ENCODE measurements around the gene GRIN2A. TPM values are rescaled to one million over a fixed set of nuclear protein-coding genes. Genes with fewer than 3 reads are reported as not detected.

Gene GRIN2A
- total and polyA plus RNA-seq, 2 donors (not counting 3 experiments of a cell fraction or from before 2014, with no cell fraction given) = not detected

DNA sequence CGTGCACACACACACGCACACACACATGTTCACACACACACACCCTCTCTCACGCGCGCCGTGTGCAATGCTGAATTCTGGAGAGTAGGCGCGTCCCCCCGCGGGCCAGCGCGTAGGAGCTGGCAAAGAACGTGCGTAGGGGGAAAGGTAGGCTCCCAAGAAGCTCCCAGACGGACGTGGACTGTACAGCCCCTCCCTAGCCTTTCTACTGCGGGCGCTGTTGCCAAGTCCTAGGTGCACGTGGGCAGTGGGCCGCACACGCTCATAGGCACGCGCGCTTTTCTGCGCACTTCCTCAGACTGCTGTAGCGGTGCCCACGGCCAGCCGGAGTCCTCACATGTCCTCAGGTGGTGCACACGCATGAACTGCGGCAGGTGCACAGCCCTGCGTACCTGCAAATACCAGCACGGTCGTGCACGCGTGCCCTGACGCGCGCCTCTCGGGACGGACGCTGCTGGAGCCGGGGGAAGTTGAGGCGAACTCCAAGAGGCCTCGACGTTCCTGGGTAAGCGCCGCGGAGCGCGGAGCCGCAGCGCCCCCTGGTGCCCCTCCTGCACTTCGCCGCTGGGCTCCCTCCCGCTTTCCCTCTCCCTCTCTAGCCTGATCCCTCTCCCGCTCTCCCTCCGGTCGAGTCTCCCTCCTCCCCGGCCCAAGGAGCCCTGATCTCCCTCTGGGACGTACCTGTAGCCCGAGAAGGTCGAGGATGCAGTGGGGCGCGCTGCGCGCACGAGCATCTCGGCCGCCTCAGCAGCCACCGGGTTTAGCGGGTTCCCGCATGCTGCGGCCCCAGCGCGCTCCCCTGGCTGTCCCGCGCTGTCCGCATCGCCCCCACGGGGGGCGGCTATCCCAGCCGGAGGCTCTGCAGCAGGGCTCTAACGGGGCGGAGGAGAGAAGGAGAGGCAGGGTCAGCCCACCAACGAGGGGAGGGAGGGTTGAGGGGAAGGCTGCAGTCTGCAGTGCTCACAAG is 749 bp downstream of the GRIN2A start:
- Histone ChIP-seq H4K20me1 (replicated peaks; ENCODE audit: control insufficient read depth, extremely low read depth, insufficient read depth, low read length) (no peaks in the 10 kb centered on the region), H3K9me3 (replicated peaks; ENCODE audit: control insufficient read depth, insufficient read depth, low read length) (no peaks in the 10 kb centered on the region), H3K79me2 (ENCODE audit: control insufficient read depth, insufficient read depth, low read length) (no peaks in the 10 kb centered on the region), H3K4me2 (ENCODE audit: insufficient read depth, low read length) (no peak overlapping the region), H3K9ac (replicated peaks; ENCODE audit: extremely low read depth, insufficient read depth, low read length) (no peak overlapping the region), H3K9me1 (replicated peaks; ENCODE audit: control insufficient read depth, extremely low read depth, insufficient read depth, low read length) (no peaks in the 10 kb centered on the region), H3K27me3 (ENCODE audit: control insufficient read depth in 2 of 2, insufficient read depth in 2 of 2, low read length in 2 of 2) (peaks cover 10 to 14% of the 10 kb centered on the region in 2 experiments), H3K36me3 (ENCODE audit: control insufficient read depth in 2 of 2, extremely low read depth in 1 of 2, insufficient read depth in 2 of 2, low read length in 2 of 2) (no peaks in the 10 kb centered on the region), H3K27ac (ENCODE audit: insufficient read depth, low read depth, low read length) (no peak overlapping the region), H3K4me1 (ENCODE audit: control insufficient read depth, extremely low read depth, insufficient read depth, low read length) (no peaks in the 10 kb centered on the region), H2AFZ (ENCODE audit: low read depth, low read length) (peak overlapping the region; percentile 23), H3K4me3 (replicated peaks in 1 of 3; ENCODE audit: insufficient read depth in 1 of 3, low read depth in 1 of 3, low read length in 3 of 3) (no peak overlapping the region)
- POLR2A ChIA-PET = no interaction called here
- dilution Hi-C loops (cut with MboI; ENCODE audit: extremely low pct_ligation_motif_present, low sequenced_read_pairs) (no loop called here), intact Hi-C loops (cut with micrococcal nuclease) (loop anchor here (1.0 to 5.0 kb wide), 7 partner anchors 533 to 1614 kb away; no protein-coding TSS in a partner anchor)
- CTCF ChIA-PET = interaction anchor here (1.0 to 4.5 kb wide), 8 partner anchors 328 to 1614 kb away, joined by 3 to 43 read pairs (median 6); no protein-coding TSS in a partner anchor
- FAIRE-seq = peak; percentile 63
- TF ChIP-seq POLR2A (IDR thresholded peaks at IDR 0.05; ENCODE audit: low read depth, low read length) (no peak), JUN (IDR thresholded peaks at IDR 0.05; ENCODE audit: borderline replicate concordance, insufficient read depth, insufficient read length, low read depth) (no peak), MYC (IDR thresholded peaks at IDR 0.05; ENCODE audit: low read depth, low read length) (no peak), EZH2 (IDR thresholded peaks at IDR 0.05; ENCODE audit: borderline replicate concordance, low read depth, low read length, severe bottlenecking) (no peak), CTCF (IDR thresholded peaks at IDR 0.05; ENCODE audit: extremely low read depth in 1 of 2, insufficient read depth in 1 of 2, low read depth in 1 of 2, low read length in 2 of 2) (peak; percentile 71 to 94)
- peak; percentile 35 for DNase-seq (ENCODE audit: low read depth, low spot score)
- BruUV-seq (replicated peaks) = no TSS peak
